Measurements from ENCODE around the gene RING1. TPM values are rescaled to one million over a fixed set of nuclear protein-coding genes. Genes with fewer than 3 reads are reported as not detected.

Gene RING1
- total and polyA plus RNA-seq, 2 experiments from 2014 or later = 12.7 to 35.8 TPM

DNA sequence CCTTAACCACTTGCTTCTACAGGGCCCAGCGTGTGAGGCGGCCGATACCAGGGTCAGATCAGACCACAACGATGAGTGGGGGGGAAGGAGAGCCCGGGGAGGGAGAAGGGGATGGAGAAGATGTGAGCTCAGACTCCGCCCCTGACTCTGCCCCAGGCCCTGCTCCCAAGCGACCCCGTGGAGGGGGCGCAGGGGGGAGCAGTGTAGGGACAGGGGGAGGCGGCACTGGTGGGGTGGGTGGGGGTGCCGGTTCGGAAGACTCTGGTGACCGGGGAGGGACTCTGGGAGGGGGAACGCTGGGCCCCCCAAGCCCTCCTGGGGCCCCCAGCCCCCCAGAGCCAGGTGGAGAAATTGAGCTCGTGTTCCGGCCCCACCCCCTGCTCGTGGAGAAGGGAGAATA, 2.8 kb downstream of the RING1 start:
- in situ Hi-C loops (cut with MboI) = no loop called here

DNA sequence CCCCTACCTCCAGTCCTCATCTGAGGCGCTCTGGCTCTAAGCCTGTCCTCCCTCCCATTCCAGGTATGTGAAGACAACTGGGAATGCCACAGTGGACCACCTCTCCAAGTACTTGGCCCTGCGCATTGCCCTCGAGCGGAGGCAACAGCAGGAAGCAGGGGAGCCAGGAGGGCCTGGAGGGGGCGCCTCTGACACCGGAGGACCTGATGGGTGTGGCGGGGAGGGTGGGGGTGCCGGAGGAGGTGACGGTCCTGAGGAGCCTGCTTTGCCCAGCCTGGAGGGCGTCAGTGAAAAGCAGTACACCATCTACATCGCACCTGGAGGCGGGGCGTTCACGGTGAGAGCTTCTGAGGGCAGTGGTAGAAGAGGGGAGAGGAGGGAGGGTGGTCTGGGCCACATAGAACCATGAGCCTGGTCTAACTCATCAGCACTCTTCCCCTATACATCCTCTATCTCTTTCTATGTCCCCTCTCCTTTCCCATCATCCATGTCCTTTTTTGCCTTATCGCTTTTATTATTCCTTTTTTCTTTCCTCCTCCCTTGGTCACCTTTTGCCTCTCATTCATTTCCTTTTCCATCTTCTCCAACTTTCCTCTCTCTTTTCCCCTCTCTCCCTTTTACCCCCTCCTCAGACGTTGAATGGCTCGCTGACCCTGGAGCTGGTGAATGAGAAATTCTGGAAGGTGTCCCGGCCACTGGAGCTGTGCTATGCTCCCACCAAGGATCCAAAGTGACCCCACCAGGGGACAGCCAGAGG, 3.5 kb downstream of the RING1 start:
- no peak overlapping the region for H2AFZ ChIP-seq
- peaks cover 17% of the 10 kb centered on the region for H3K4me1 ChIP-seq (ENCODE audit: insufficient read depth)
- WGBS, 2 experiments (ENCODE audit: low coverage in 1 of 2, low lambda C conversion rate in 2 of 2, missing lambda C conversion rate in 2 of 2) = 93 to 94% methylated on average over 16 to 18 of the region's 18 CpGs
- no peaks in the 10 kb centered on the region for H3K9me3 ChIP-seq (ENCODE audit: low read depth)
- H3F3A ChIP-seq (ENCODE audit: insufficient read depth) = peaks cover 13% of the 10 kb centered on the region; the same call in 1 of the 2 replicates
- no peaks in the 10 kb centered on the region for H4K20me1 ChIP-seq (ENCODE audit: insufficient read depth)
- no peak overlapping the region for H3K4me2 ChIP-seq (ENCODE audit: unreplicated experiment)
- in situ Hi-C loops (cut with MboI) = no loop called here
- 0 out of 2 replicates have a peak, but pooled peaks cover 5% of the 10 kb centered on the region for H3K36me3 ChIP-seq (ENCODE audit: low read depth)
- no peak for DNase-seq
- TF ChIP-seq EZH2phosphoT487 (IDR thresholded peaks at IDR 0.05; ENCODE audit: insufficient read depth, low read depth) = no peak
- TF ChIP-seq EZH2 (IDR thresholded peaks at IDR 0.05; ENCODE audit: insufficient read depth, poor library complexity, severe bottlenecking) = no peak
- peaks cover 9% of the 10 kb centered on the region for H3K79me2 ChIP-seq (ENCODE audit: insufficient read depth)
- no peak overlapping the region for H3K27ac ChIP-seq
- H3K27me3 ChIP-seq (replicated peaks; ENCODE audit: insufficient read depth) = no peaks in the 10 kb centered on the region
- H3K9me2 ChIP-seq (ENCODE audit: insufficient read depth) = no peaks in the 10 kb centered on the region
- no peak overlapping the region for H3K9ac ChIP-seq
- H3K4me3 ChIP-seq = peak overlapping the region; percentile 78

More for the DNA sequence above, 2.8 kb downstream of the RING1 start:
- H3K9me2 ChIP-seq (ENCODE audit: insufficient read depth) = no peaks in the 10 kb centered on the region
- no peak overlapping the region for H3K9ac ChIP-seq
- no peaks in the 10 kb centered on the region for H3K27me3 ChIP-seq (replicated peaks; ENCODE audit: insufficient read depth)
- H3K9me3 ChIP-seq (ENCODE audit: low read depth) = no peaks in the 10 kb centered on the region
- H3K79me2 ChIP-seq (ENCODE audit: insufficient read depth) = peaks cover 9% of the 10 kb centered on the region
- H3K4me2 ChIP-seq (ENCODE audit: unreplicated experiment) = no peak overlapping the region
- DNase-seq = no peak
- H3K36me3 ChIP-seq (ENCODE audit: low read depth) = 0 out of 2 replicates have a peak, but pooled peaks cover 5% of the 10 kb centered on the region
- peaks cover 16% of the 10 kb centered on the region for H3F3A ChIP-seq (ENCODE audit: insufficient read depth)
- H3K27ac ChIP-seq = no peak overlapping the region
- no peaks in the 10 kb centered on the region for H4K20me1 ChIP-seq (ENCODE audit: insufficient read depth)
- H3K4me1 ChIP-seq (ENCODE audit: insufficient read depth) = peaks cover 24% of the 10 kb centered on the region
- TF ChIP-seq EZH2 (IDR thresholded peaks at IDR 0.05; ENCODE audit: insufficient read depth, poor library complexity, severe bottlenecking) (no peak), EZH2phosphoT487 (IDR thresholded peaks at IDR 0.05; ENCODE audit: insufficient read depth, low read depth) (no peak)
- no peak overlapping the region for H3K4me3 ChIP-seq
- H2AFZ ChIP-seq = no peak overlapping the region
- 69 to 73% methylated on average over 7 to 17 of the region's 17 CpGs for WGBS, 2 experiments (ENCODE audit: low coverage in 1 of 2, low lambda C conversion rate in 2 of 2, missing lambda C conversion rate in 2 of 2)

DNA sequence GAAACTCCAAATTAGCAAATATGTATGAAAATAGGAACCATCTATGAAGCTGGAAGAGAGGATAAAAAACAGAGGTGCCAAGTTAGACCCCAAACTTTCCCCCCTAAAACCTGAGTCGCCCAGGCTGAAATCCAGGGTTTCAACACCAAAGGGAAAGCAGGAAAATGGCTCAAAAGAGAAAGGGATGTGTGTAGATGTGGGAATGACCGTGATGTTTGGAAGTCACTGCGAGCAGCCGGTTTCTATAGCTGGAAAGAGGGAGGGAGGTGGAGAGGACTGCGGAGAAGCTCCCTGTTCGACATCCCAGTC, 4.5 kb downstream of the RING1 start:
- peak overlapping the region; percentile 66 for H3K9ac ChIP-seq
- no peaks in the 10 kb centered on the region for H3K27me3 ChIP-seq (replicated peaks; ENCODE audit: insufficient read depth)
- peaks cover 13% of the 10 kb centered on the region; the same call in 1 of the 2 replicates for H3F3A ChIP-seq (ENCODE audit: insufficient read depth)
- peak; percentile 62 for DNase-seq
- H4K20me1 ChIP-seq (ENCODE audit: insufficient read depth) = no peaks in the 10 kb centered on the region
- H2AFZ ChIP-seq = peak overlapping the region; percentile 66
- H3K9me2 ChIP-seq (ENCODE audit: insufficient read depth) = no peaks in the 10 kb centered on the region
- H3K36me3 ChIP-seq (ENCODE audit: low read depth) = 0 out of 2 replicates have a peak, but pooled peaks cover 5% of the 10 kb centered on the region
- H3K4me3 ChIP-seq = peak overlapping the region; percentile 78
- no peak overlapping the region for H3K27ac ChIP-seq
- TF ChIP-seq EZH2phosphoT487 (IDR thresholded peaks at IDR 0.05; ENCODE audit: insufficient read depth, low read depth) (no peak), EZH2 (IDR thresholded peaks at IDR 0.05; ENCODE audit: insufficient read depth, poor library complexity, severe bottlenecking) (no peak)
- in situ Hi-C loops (cut with MboI) = no loop called here
- no peaks in the 10 kb centered on the region for H3K9me3 ChIP-seq (ENCODE audit: low read depth)
- 0 to 1% methylated on average over 6 of the region's 6 CpGs for WGBS, 2 experiments (ENCODE audit: low coverage in 1 of 2, low lambda C conversion rate in 2 of 2, missing lambda C conversion rate in 2 of 2)
- peak overlapping the region; percentile 98 for H3K4me2 ChIP-seq (ENCODE audit: unreplicated experiment)
- H3K4me1 ChIP-seq (ENCODE audit: insufficient read depth) = peaks cover 10% of the 10 kb centered on the region
- peaks cover 8% of the 10 kb centered on the region for H3K79me2 ChIP-seq (ENCODE audit: insufficient read depth)

DNA sequence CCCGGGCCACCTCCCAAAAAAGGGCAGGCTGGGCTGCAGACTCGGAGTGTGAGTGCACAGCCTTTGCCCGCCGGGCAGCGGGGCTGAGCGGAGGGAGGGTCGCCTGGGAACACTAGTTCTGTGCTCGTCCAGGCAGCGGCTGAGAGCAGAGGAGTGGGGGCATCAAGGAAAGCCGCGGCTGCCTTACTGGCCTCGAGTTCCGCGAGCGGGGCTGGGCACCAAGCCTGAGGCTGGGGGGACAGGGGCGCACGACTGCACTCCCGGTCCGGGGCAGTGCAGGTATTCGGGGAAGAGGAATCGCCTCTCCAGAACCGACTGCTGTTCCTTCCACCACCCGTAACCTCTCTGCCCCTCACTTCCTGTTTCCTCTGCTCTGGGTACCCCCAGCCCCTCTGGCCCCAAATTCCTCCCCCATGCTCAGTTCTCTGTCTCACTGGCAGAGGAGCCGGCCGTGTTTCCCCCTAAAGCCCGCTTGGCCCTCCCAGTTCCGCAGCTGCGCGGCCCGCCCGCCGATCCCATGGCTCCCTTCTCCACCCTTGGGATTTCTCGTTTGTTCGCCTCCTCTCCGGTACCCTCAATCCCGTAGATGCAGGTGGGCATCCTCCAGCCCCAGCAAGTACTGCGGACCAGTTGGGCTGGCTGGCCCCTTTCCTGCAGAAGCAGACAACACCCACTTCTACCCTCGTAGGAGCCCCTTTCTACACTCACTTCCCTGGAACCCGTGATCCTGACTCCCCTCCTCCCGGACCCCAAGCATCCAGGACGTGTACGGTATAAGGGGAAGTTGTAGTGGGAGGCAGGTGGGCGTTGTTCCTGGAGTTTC, 5.1 kb downstream of the RING1 start:
- in situ Hi-C loops (cut with MboI) = no loop called here
- H3K4me1 ChIP-seq (ENCODE audit: insufficient read depth) = peaks cover 10% of the 10 kb centered on the region
- H3K27ac ChIP-seq = no peak overlapping the region
- H2AFZ ChIP-seq = peak overlapping the region; percentile 66
- H3K36me3 ChIP-seq (ENCODE audit: low read depth) = 0 out of 2 replicates have a peak, but pooled peaks cover 5% of the 10 kb centered on the region
- H3F3A ChIP-seq (ENCODE audit: insufficient read depth) = peaks cover 13% of the 10 kb centered on the region; the same call in 1 of the 2 replicates
- 1% methylated on average over 32 to 43 of the region's 43 CpGs for whole genome bisulfite sequencing, 2 experiments (ENCODE audit: low coverage in 1 of 2, low lambda C conversion rate in 2 of 2, missing lambda C conversion rate in 2 of 2)
- peak; percentile 54 for DNase-seq
- peaks cover 5% of the 10 kb centered on the region; the same call in 1 of the 2 replicates for H3K79me2 ChIP-seq (ENCODE audit: insufficient read depth)
- H3K9me2 ChIP-seq (ENCODE audit: insufficient read depth) = no peaks in the 10 kb centered on the region
- TF ChIP-seq EZH2phosphoT487 (IDR thresholded peaks at IDR 0.05; ENCODE audit: insufficient read depth, low read depth) = no peak
- TF ChIP-seq EZH2 (IDR thresholded peaks at IDR 0.05; ENCODE audit: insufficient read depth, poor library complexity, severe bottlenecking) = no peak
- H3K9me3 ChIP-seq (ENCODE audit: low read depth) = no peaks in the 10 kb centered on the region
- peak overlapping the region; percentile 66 for H3K9ac ChIP-seq
- peak overlapping the region; percentile 98 for H3K4me2 ChIP-seq (ENCODE audit: unreplicated experiment)
- no peaks in the 10 kb centered on the region for H4K20me1 ChIP-seq (ENCODE audit: insufficient read depth)
- peak overlapping the region; percentile 78 for H3K4me3 ChIP-seq
- no peaks in the 10 kb centered on the region for H3K27me3 ChIP-seq (replicated peaks; ENCODE audit: insufficient read depth)
